SJCRH30 (cell line): ENCODE data around the gene TMPRSS9. TPM values are rescaled to one million over a fixed set of nuclear protein-coding genes. Genes with fewer than 3 reads are reported as not detected.
"Not testable (repeated sequence)": the region's sequence is repeated elsewhere in the genome, so short reads cannot be mapped to it uniquely, and the experiment has no call there.

Source experiments
- DNase-seq, 2 experiments: peaks; one replicate each; pipeline ENCODE4 v3.0.0-alpha.2; 2015 to 2020
- H3K27ac ChIP-seq: fragments of 250-450 bp; sonication (Bioruptor Pico); 2 replicates; pipeline ENCODE4 v1.5.1; 2020; ENCODE audit warnings: mild to moderate bottlenecking, moderate library complexity
- H3K27me3 ChIP-seq: fragments of 250-450 bp; sonication (Bioruptor Pico); 2 replicates; pipeline ENCODE4 v1.5.1; 2020; ENCODE audit warnings: mild to moderate bottlenecking, moderate library complexity
- H3K36me3 ChIP-seq: fragments of 250-450 bp; sonication (Bioruptor Pico); 2 replicates; pipeline ENCODE4 v1.5.1; 2020; ENCODE audit warnings: mild to moderate bottlenecking, moderate library complexity
- H3K4me1 ChIP-seq: fragments of 250-450 bp; sonication (Bioruptor Pico); 2 replicates; pipeline ENCODE4 v1.5.1; 2020; ENCODE audit warnings: mild to moderate bottlenecking, moderate library complexity
- H3K4me3 ChIP-seq: fragments of 250-450 bp; sonication (Bioruptor Pico); 2 replicates; pipeline ENCODE4 v1.5.1; 2020; ENCODE audit warnings: mild to moderate bottlenecking, moderate library complexity
- H3K9me3 ChIP-seq: fragments of 250-450 bp; sonication (Bioruptor Pico); replicated peaks from 2 replicates; pipeline ENCODE4 v1.5.1; 2020; ENCODE audit warnings: mild to moderate bottlenecking, moderate library complexity
- total RNA-seq: library from RNA; depleted of rRNA; stranded (reverse); fragments of >200 nt; shearing (Covaris generic); gene quantifications from 2 replicates; pipeline ENCODE4 v1.2.3, GENCODE V29; 2014

TMPRSS9 gene
- total RNA-seq, 1 experiment from 2014 or later: 0.04 TPM

- H3K4me1 ChIP-seq: peaks cover 13% of the 10 kb centered on the region
- peaks cover 27% of the 10 kb centered on the region for H3K36me3 ChIP-seq
- no peaks in the 10 kb centered on the region for H3K27me3 ChIP-seq
- no peak overlapping the region for H3K27ac ChIP-seq
- H3K4me3 ChIP-seq: no peak overlapping the region
- H3K9me3 ChIP-seq: no peaks in the 10 kb centered on the region
- no peak for DNase-seq
Observed at GRCh38 chr19:2443785-2444182, 83.7 kb downstream of the TMPRSS9 start.

GRCh38 chr19:2444251-2445002, 84.4 kb downstream of the TMPRSS9 start:
- Histone ChIP-seq H3K27ac (no peak overlapping the region), H3K27me3 (no peaks in the 10 kb centered on the region), H3K9me3 (no peaks in the 10 kb centered on the region), H3K4me3 (no peak overlapping the region), H3K4me1 (peaks cover 13% of the 10 kb centered on the region), H3K36me3 (peaks cover 27% of the 10 kb centered on the region)
- DNase-seq: no peak

DNA sequence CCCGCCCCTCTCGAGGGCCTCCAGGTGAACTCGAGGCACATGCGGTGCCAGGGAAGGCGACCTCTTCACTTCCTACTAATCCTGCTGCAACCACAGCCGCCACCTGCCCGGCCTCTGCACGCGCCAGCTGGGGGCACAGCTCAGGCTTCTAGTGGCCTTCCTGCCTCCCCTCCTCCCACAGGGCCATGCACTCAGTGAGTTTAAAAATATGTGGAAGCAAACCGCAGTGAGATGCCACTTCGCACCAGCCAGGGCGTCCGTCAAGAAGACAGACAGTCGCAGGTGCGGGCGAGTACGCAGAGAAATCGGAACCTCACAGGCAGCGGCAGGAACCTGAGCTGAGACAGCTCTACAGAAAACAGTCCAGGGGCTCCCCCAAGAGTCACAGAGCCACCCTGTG, 86.3 kb downstream of the TMPRSS9 start:
- H3K4me1 ChIP-seq: peaks cover 13% of the 10 kb centered on the region
- H3K27ac ChIP-seq: peak overlapping the region; percentile 22
- H3K27me3 ChIP-seq: no peaks in the 10 kb centered on the region
- peaks cover 33% of the 10 kb centered on the region; the same call in 1 of the 2 replicates for H3K36me3 ChIP-seq
- H3K4me3 ChIP-seq: no peak overlapping the region
- DNase-seq: peak; percentile 98 to 99
- H3K9me3 ChIP-seq: no peaks in the 10 kb centered on the region

- no peaks in the 10 kb centered on the region for H3K27me3 ChIP-seq
- H3K4me1 ChIP-seq: peaks cover 13% of the 10 kb centered on the region
- no peak overlapping the region for H3K4me3 ChIP-seq
- no peak overlapping the region for H3K27ac ChIP-seq
- DNase-seq: no peak
- peaks cover 17% of the 10 kb centered on the region; the same call in 1 of the 2 replicates for H3K36me3 ChIP-seq
- no peaks in the 10 kb centered on the region for H3K9me3 ChIP-seq
Observed at GRCh38 chr19:2449019-2449418, 89.0 kb downstream of the TMPRSS9 start.

DNA sequence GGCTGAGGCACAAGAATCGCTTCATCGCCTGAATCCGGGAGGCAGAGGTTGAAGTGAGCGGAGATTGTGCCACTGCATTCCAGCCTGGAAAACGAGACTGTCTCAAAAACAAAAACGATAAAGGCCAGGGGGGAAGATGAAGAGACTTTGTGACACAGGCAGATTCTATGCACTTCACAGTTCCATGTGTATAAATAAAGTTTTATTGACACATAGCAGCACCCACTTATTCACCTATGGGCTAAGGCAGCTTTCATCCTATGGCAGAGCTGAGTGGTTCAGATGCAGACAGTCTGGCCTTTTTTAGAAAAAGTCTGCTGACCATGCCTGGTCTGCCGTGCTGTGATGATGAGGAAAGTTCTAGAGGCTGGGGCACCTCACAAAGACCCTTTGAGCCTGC, 91.1 kb downstream of the TMPRSS9 start:
- DNase-seq: no peak
- Histone ChIP-seq H3K36me3 (peaks cover 9% of the 10 kb centered on the region; the same call in 1 of the 2 replicates), H3K4me1 (peaks cover 14% of the 10 kb centered on the region), H3K27me3 (no peaks in the 10 kb centered on the region), H3K9me3 (no peaks in the 10 kb centered on the region), H3K4me3 (no peak overlapping the region), H3K27ac (no peak overlapping the region)

DNA sequence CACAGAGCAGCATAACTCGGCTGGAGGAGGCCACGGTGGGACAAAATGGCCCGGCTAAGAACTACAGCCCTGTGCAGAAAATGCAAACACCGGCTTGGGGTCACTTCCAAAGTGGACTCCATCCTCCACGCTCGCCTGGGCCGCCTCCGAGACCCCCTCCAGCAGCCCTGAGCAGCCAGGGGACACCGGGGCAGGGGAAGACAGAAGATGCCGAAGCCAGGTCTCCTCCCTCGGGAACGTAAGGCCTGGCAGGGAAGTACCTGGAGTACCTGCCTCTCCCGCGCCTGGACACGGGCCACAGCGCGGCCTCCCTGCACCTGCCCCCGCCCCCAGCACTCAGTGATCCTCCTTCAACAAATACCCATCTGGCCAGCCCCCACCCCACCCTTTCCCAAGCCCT, 91.7 kb downstream of the TMPRSS9 start:
- no peak overlapping the region for H3K27ac ChIP-seq
- peaks cover 9% of the 10 kb centered on the region; the same call in 1 of the 2 replicates for H3K36me3 ChIP-seq
- no peak for DNase-seq
- H3K4me1 ChIP-seq: peaks cover 10% of the 10 kb centered on the region
- H3K27me3 ChIP-seq: no peaks in the 10 kb centered on the region
- H3K9me3 ChIP-seq: no peaks in the 10 kb centered on the region
- no peak overlapping the region for H3K4me3 ChIP-seq

- Histone ChIP-seq H3K4me3 (no peak overlapping the region), H3K9me3 (no peaks in the 10 kb centered on the region), H3K27me3 (no peaks in the 10 kb centered on the region), H3K36me3 (peaks cover 9% of the 10 kb centered on the region; the same call in 1 of the 2 replicates), H3K4me1 (0 out of 2 replicates have a peak, but pooled peaks cover 2% of the 10 kb centered on the region), H3K27ac (no peak overlapping the region)
- DNase-seq: no peak
Observed at GRCh38 chr19:2453431-2454025, 93.5 kb downstream of the TMPRSS9 start.

GRCh38 chr19:2454199-2454961, 94.3 kb downstream of the TMPRSS9 start:
- H3K4me1 ChIP-seq: 0 out of 2 replicates have a peak, but pooled peaks cover 2% of the 10 kb centered on the region
- H3K27ac ChIP-seq: no peak overlapping the region
- no peak overlapping the region for H3K4me3 ChIP-seq
- H3K27me3 ChIP-seq: no peaks in the 10 kb centered on the region
- no peaks in the 10 kb centered on the region for H3K9me3 ChIP-seq
- DNase-seq: no peak
- H3K36me3 ChIP-seq: peaks cover 9% of the 10 kb centered on the region; the same call in 1 of the 2 replicates

DNA sequence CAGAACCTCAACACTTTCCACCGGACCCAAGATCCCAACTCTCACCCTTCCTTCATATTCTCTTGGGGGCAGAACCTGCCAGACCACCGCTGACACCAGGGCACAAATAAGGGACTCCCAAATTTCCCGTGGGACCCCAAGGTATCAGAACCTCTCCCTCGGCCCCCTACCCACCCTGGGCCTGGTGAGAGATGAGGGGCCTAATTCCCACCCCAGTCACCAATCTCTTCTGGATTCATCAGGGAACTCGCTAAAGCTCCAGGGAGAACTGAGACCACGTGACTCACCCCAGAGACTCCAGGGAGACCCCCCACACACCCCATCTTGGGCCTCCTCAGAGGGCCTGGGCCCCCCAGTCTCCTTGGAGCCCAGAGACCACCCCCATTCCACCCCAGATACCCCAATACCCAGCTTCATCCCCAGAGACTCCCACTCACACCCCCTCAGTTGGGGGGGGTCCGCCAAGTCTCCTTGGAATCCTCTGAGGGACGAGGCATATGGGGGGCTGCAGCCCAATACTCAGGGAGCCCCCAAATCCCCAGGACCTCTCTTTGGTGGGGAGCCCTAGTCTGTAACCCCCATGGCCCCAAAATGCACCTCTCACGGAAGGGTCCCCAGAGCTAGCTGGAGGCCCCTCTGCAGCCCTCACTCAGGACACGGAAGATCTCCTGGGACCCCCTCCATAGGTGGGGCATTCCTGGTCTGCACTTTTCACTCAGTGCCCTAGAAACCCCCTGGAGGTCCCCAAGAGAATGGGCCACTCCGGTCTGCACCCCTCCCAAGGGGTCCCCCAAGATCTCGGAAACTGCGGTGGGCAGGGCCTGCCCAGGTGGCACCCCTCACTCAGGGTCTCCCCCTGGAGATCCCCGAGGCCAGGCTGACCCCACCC, 95.1 kb downstream of the TMPRSS9 start:
- no peak for DNase-seq
- peak overlapping the region; percentile 95 for H3K4me3 ChIP-seq
- 0 out of 2 replicates have a peak, but pooled peaks cover 2% of the 10 kb centered on the region for H3K4me1 ChIP-seq
- no peak overlapping the region for H3K27ac ChIP-seq
- H3K36me3 ChIP-seq: peaks cover 9% of the 10 kb centered on the region; the same call in 1 of the 2 replicates
- H3K27me3 ChIP-seq: no peaks in the 10 kb centered on the region
- no peaks in the 10 kb centered on the region for H3K9me3 ChIP-seq

DNA sequence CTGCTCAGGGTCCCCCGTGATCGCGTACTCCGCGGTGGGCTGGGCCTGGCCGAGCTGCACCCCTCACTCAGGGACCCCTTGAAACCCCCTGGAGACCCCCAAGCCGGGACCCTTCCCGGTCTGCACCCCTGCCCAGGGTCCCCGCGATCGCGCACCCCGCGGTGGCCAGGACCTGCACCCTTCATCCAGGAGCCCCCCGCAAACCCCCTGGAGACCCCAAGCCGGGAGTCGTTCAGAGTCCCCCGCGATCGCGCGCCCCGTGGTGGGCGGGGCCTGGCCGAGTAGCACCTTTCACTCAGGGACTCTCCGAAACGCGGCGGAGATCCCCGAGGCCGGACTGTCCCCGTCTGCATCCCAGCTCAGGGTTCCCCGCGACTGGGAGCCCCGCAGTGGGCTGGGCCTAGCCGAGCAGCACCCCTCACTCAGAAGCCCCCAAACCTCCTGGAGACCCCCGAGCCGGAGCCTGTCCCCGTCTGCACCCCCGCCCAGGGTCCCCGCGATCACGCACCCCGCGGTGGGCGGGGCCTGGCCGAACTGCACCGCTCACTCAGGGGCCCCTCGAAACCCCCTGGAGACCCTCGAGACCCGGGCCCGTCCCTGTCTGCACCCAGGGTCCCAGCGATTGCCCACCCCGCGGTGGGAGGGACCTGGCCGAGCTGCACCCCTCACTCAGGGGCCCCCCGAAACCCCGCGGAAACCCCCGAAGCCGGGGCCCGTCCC, 95.9 kb downstream of the TMPRSS9 start:
- Histone ChIP-seq H3K4me1 (0 out of 2 replicates have a peak, but pooled peaks cover 2% of the 10 kb centered on the region), H3K27me3 (no peaks in the 10 kb centered on the region), H3K27ac (peak overlapping the region; percentile 21), H3K9me3 (no peaks in the 10 kb centered on the region), H3K36me3 (peaks cover 5% of the 10 kb centered on the region; the same call in 1 of the 2 replicates), H3K4me3 (peak overlapping the region; percentile 95)
- DNase-seq: peak in 1 of 2 experiments; percentile 29

DNA sequence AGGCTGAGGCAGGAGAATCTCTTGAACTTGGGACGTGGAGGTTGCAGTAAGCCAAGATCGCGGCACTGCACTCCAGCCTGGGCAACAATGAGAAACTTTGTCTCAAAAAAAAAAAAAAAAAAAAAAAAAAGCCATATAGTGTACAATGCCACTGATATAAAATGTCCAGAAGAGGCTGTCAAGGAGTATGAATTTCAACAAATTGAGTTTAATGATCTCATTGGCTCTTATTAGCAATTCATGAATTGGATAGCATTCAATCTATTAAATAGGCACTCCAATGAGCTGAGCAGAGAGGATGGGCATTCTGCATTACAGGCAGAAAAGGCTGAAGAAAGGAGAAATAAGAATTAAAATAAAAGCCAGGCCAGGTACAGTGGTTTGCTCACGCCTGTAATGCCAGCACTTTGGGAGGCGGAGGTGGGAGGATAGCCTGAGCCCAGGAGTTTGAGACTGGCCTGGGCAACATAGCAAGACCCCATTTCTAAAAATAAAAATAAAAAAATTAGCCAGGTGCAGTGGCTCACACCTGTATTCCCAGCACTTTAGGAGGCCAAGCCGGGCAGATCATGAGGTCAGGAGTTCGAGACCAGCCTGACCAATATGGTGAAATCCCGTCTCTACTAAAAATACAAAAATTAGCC, 97.5 kb downstream of the TMPRSS9 start:
- Histone ChIP-seq H3K36me3 (no peaks in the 10 kb centered on the region), H3K27ac (peak overlapping the region; percentile 41), H3K4me3 (peak overlapping the region; percentile 95), H3K9me3 (no peaks in the 10 kb centered on the region), H3K4me1 (0 out of 2 replicates have a peak, but pooled peaks cover 2% of the 10 kb centered on the region), H3K27me3 (no peaks in the 10 kb centered on the region)
- no peak for DNase-seq

GRCh38 chr19:2458054-2458453, 98.0 kb downstream of the TMPRSS9 start:
- Histone ChIP-seq H3K4me1 (peaks cover 2% of the 10 kb centered on the region; the same call in 1 of the 2 replicates), H3K36me3 (no peaks in the 10 kb centered on the region), H3K27ac (no peak overlapping the region), H3K27me3 (no peaks in the 10 kb centered on the region), H3K9me3 (no peaks in the 10 kb centered on the region), H3K4me3 (no peak overlapping the region)
- no peak for DNase-seq

DNA sequence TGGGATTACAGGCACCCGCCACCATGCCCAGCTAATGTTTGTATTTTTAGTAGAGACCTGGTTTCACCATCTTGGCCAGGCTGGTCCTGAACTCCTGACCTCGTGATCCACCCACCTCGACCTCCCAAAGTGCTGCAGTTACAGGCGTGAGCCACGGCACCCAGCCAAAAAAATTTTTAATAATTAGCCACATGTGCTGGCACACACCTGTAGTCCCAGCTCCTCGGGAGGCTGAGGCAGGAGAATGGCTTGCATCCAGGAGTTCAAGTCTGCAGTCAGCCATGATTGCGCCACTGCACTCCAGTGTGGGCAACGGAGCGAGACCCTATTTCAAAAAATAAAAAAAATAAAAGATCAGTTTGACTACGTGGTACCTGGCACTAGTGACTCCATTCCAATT, 98.7 kb downstream of the TMPRSS9 start:
- not testable (repeated sequence) for H3K9me3 ChIP-seq, H3K4me1 ChIP-seq, H3K27me3 ChIP-seq, DNase-seq, H3K27ac ChIP-seq, H3K4me3 ChIP-seq, H3K36me3 ChIP-seq
